Keratinocyte (primary cell): Measurements from ENCODE around the gene NEU4. TPM values are rescaled to one million over a fixed set of nuclear protein-coding genes. Genes with fewer than 3 reads are reported as not detected.

ENCODE experiments used
- DNase-seq: peaks from one replicate; pipeline ENCODE4 v3.0.0-alpha.2; 2011; ENCODE audit warnings: low read depth, missing footprints, low spot score
- FAIRE-seq: peaks from 2 replicates; lab custom pipeline; 2011; peaks lifted over from hg19 to GRCh38; lab: Jason Lieb, UNC
- H2AFZ ChIP-seq: 2 replicates; pipeline ENCODE4 v1.6.0; 2012; ENCODE audit warnings: low read length, control low read depth, inconsistent platforms; ENCODE audit not compliant: control insufficient read depth
- H3K27ac ChIP-seq: 2 replicates; pipeline ENCODE4 v1.5.1; 2011; ENCODE audit warnings: low read length; ENCODE audit not compliant: control insufficient read depth, insufficient read depth
- H3K27me3 ChIP-seq: 3 replicates; pipeline ENCODE4 v1.6.0; 2011; ENCODE audit warnings: low read length; ENCODE audit not compliant: control insufficient read depth, insufficient read depth; ENCODE audit errors: extremely low read depth
- H3K36me3 ChIP-seq, 2 experiments: 2 replicates in 1 of 2; 3 replicates in 1 of 2; pipeline ENCODE4 v1.5.1; 2011; ENCODE audit warnings: low read length in 2 of 2, mild to moderate bottlenecking in 1 of 2; ENCODE audit not compliant: control insufficient read depth in 2 of 2, insufficient read depth in 2 of 2; ENCODE audit errors: extremely low read depth in 1 of 2
- H3K4me1 ChIP-seq: 3 replicates; pipeline ENCODE4 v1.5.1; 2011; ENCODE audit warnings: low read length; ENCODE audit not compliant: control insufficient read depth, insufficient read depth; ENCODE audit errors: extremely low read depth
- H3K4me2 ChIP-seq: 3 replicates; pipeline ENCODE4 v1.6.0; 2011; ENCODE audit warnings: low read depth, low read length; ENCODE audit not compliant: control insufficient read depth, insufficient read depth; ENCODE audit errors: extremely low read depth
- H3K4me3 ChIP-seq, 3 experiments: fragments of 200-600 bp in 1 of 3; sonication (generic) in 1 of 3; 2 replicates in 2 of 3; 3 replicates in 1 of 3; pipeline ENCODE4 v1.5.1; 2011 to 2016; ENCODE audit warnings: low read length in 3 of 3, mild to moderate bottlenecking in 3 of 3, control low read depth in 2 of 3, inconsistent platforms in 1 of 3, low read depth in 1 of 3, mixed read lengths in 1 of 3, mixed run types in 1 of 3, moderate library complexity in 1 of 3; ENCODE audit not compliant: control insufficient read depth in 2 of 3, insufficient read depth in 2 of 3; ENCODE audit errors: extremely low read depth in 1 of 3
- H3K79me2 ChIP-seq: 2 replicates; pipeline ENCODE4 v1.6.0; 2012; ENCODE audit warnings: low read length; ENCODE audit not compliant: control insufficient read depth, insufficient read depth
- H3K9ac ChIP-seq: 3 replicates; pipeline ENCODE4 v1.6.0; 2011; ENCODE audit warnings: low read length; ENCODE audit not compliant: control insufficient read depth, insufficient read depth; ENCODE audit errors: extremely low read depth
- H3K9me1 ChIP-seq: 3 replicates; pipeline ENCODE4 v1.6.0; 2011; ENCODE audit warnings: low read length; ENCODE audit not compliant: control insufficient read depth, insufficient read depth; ENCODE audit errors: extremely low read depth
- H3K9me3 ChIP-seq: 2 replicates; pipeline ENCODE4 v1.5.1; 2012; ENCODE audit warnings: low read depth, low read length; ENCODE audit not compliant: control insufficient read depth
- H4K20me1 ChIP-seq: 3 replicates; pipeline ENCODE4 v1.6.0; 2011; ENCODE audit warnings: low read length; ENCODE audit not compliant: control insufficient read depth, insufficient read depth; ENCODE audit errors: extremely low read depth
- EZH2 ChIP-seq: IDR thresholded peaks from one replicate; pipeline ENCODE4 v1.6.1; 2012; ENCODE audit warnings: inconsistent platforms, mild to moderate bottlenecking, low read length, moderate library complexity
- dilution Hi-C: fragments of 300-500 bp; cut with MboI; formaldehyde crosslinking; loops from one replicate; pipeline ENCODE4 v1.7.0; 2020; ENCODE audit warnings: low sequenced_read_pairs; ENCODE audit not compliant: extremely low pct_ligation_motif_present
- polyA plus RNA-seq, 5 experiments: library from polyadenylated mRNA; depleted of rRNA in 3 of 5; stranded (reverse) in 3 of 5; stranded (forward) in 1 of 5; unstranded in 1 of 5; fragments of >200 nt; gene quantifications; 1 replicate in 1 of 5; 2 replicates in 3 of 5; 3 replicates in 1 of 5; pipeline versions ENCODE4 v1.2.1 to v1.2.3, GENCODE V29; 2011 to 2012; ENCODE audit warnings: missing spikeins in 2 of 5, low read depth in 1 of 5, low replicate concordance in 1 of 5
- TF ChIP-seq, protein P1 (sequence below), 3 experiments: IDR thresholded peaks in 1 of 3; conservative IDR thresholded peaks in 1 of 3; optimal IDR thresholded peaks in 1 of 3; 2 replicates in 2 of 3; 3 replicates in 1 of 3; pipeline versions ENCODE3 to v1.5.1; 2011; ENCODE audit warnings: low read length in 3 of 3, mild to moderate bottlenecking in 3 of 3, moderate library complexity in 2 of 3, control low read depth in 1 of 3, inconsistent platforms in 1 of 3; ENCODE audit not compliant: insufficient read depth in 2 of 3; ENCODE audit errors: extremely low read depth in 1 of 3

The NEU4 gene
- polyA plus RNA-seq, 1 donor (not counting 4 experiments of a cell fraction or from before 2014, with no cell fraction given) = not detected

DNA sequence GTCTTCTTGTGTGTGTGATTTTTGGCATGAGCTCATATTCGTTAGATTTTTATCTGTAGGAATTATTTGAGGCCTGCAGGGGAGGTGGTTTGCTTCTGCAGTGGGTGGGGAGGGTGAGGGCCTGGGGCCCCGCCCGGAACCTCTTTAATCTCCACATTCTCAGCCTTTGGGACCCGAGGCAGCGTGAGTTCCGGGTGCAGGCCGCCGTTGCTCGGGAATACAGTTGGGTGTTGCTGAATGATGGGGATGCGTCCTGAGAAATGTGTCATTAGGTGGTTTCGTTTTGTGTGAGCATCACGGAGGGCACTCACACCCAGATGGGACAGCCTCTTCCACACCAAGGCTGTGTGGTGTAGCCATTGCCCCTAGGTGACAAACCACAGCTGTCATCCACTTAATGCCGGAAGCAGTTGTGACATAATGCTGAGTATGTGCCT, 46.0 kb upstream of the NEU4 start:
- Histone ChIP-seq H3K4me2 (no peak overlapping the region), H3K36me3 (peaks cover 0 to 3% of the 10 kb centered on the region in 2 experiments), H3K9me3 (peaks cover 2% of the 10 kb centered on the region), H3K4me1 (no peaks in the 10 kb centered on the region), H4K20me1 (peaks cover 2% of the 10 kb centered on the region), H3K79me2 (no peaks in the 10 kb centered on the region), H3K27me3 (no peaks in the 10 kb centered on the region), H3K4me3 (no peak overlapping the region), H3K9me1 (no peaks in the 10 kb centered on the region), H2AFZ (no peak overlapping the region), H3K9ac (no peak overlapping the region), H3K27ac (no peak overlapping the region)
- no peak for FAIRE-seq
- dilution Hi-C loops = no loop called here
- DNase-seq = no peak
- TF ChIP-seq, protein P1, sequence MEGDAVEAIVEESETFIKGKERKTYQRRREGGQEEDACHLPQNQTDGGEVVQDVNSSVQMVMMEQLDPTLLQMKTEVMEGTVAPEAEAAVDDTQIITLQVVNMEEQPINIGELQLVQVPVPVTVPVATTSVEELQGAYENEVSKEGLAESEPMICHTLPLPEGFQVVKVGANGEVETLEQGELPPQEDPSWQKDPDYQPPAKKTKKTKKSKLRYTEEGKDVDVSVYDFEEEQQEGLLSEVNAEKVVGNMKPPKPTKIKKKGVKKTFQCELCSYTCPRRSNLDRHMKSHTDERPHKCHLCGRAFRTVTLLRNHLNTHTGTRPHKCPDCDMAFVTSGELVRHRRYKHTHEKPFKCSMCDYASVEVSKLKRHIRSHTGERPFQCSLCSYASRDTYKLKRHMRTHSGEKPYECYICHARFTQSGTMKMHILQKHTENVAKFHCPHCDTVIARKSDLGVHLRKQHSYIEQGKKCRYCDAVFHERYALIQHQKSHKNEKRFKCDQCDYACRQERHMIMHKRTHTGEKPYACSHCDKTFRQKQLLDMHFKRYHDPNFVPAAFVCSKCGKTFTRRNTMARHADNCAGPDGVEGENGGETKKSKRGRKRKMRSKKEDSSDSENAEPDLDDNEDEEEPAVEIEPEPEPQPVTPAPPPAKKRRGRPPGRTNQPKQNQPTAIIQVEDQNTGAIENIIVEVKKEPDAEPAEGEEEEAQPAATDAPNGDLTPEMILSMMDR (optimal IDR thresholded peaks at IDR 0.05 in 1 of 3, IDR thresholded peaks at IDR 0.05 in 1 of 3, conservative IDR thresholded peaks at IDR 0.05 in 1 of 3; ENCODE audit: extremely low read depth in 1 of 3, insufficient read depth in 2 of 3, low read length in 3 of 3) = no peak
- TF ChIP-seq EZH2 = no peak

DNA sequence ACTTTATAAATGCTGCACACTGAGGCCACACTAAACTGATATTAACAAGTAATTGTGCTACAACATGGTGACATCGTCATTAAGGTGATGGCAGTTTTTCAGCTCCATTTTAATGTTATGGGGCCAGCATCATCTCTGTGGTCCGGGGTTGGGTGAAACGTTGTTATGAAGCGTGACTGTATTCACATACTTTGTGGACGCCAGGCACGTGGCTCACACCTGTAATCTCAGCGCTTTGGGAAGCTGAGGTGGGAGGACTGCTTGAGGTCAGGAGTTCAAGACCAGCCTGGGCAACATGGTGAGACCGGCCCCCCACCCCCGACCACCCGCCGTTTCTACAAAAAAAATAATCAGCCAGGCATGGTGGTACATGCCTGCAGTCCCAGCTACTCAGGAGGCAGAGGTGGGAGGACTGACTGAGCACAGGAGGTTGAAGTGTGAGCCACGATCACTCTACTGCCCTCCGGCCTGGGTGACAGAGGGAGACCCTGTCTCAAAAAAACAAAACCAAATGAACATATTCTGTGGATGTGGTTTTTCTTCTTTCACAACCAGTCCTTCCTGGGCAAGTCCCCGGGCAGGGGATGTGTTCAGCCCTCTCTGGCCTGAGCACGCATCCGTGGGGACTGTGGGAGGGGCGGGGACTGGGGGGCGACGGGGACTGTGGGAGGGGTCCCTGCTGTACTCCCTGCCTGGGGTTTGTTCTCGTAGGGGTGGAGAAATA, 45.3 kb upstream of the NEU4 start:
- no peak overlapping the region for H3K4me3 ChIP-seq
- peaks cover 0 to 3% of the 10 kb centered on the region in 2 experiments for H3K36me3 ChIP-seq
- no peaks in the 10 kb centered on the region for H3K79me2 ChIP-seq
- TF ChIP-seq, protein P1 (optimal IDR thresholded peaks at IDR 0.05 in 1 of 3, IDR thresholded peaks at IDR 0.05 in 1 of 3, conservative IDR thresholded peaks at IDR 0.05 in 1 of 3; ENCODE audit: extremely low read depth in 1 of 3, insufficient read depth in 2 of 3, low read length in 3 of 3) = no peak
- FAIRE-seq (no peak), DNase-seq (no peak)
- peaks cover 2% of the 10 kb centered on the region for H4K20me1 ChIP-seq
- dilution Hi-C loops = no loop called here
- H3K4me1 ChIP-seq = no peaks in the 10 kb centered on the region
- no peak overlapping the region for H2AFZ ChIP-seq
- H3K9me3 ChIP-seq = peaks cover 2% of the 10 kb centered on the region
- H3K9ac ChIP-seq = no peak overlapping the region
- H3K27ac ChIP-seq = no peak overlapping the region
- no peaks in the 10 kb centered on the region for H3K9me1 ChIP-seq
- H3K4me2 ChIP-seq = no peak overlapping the region
- no peaks in the 10 kb centered on the region for H3K27me3 ChIP-seq
